UCSD-AML1 (cell line): ENCODE results near the gene CDK2AP2.
"Not testable (repeated sequence)": the region's sequence is repeated elsewhere in the genome, so short reads cannot be mapped to it uniquely, and the experiment has no call there.

Experiments used
- DNase-seq: peaks from one replicate; lab custom pipeline; 2025; ENCODE audit not compliant: unreplicated experiment; lab: John Stamatoyannopoulos, UW

CDK2AP2 gene, protein sequence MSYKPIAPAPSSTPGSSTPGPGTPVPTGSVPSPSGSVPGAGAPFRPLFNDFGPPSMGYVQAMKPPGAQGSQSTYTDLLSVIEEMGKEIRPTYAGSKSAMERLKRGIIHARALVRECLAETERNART

GRCh38 chr11:67507864-67508485, at the start of gene CDK2AP2:
Gene CDK2AP2 (minus strand): TSS chr11:67508162. CDS start chr11:67508082, 80 bp downstream.
- peak; percentile 99 for DNase-seq

DNA sequence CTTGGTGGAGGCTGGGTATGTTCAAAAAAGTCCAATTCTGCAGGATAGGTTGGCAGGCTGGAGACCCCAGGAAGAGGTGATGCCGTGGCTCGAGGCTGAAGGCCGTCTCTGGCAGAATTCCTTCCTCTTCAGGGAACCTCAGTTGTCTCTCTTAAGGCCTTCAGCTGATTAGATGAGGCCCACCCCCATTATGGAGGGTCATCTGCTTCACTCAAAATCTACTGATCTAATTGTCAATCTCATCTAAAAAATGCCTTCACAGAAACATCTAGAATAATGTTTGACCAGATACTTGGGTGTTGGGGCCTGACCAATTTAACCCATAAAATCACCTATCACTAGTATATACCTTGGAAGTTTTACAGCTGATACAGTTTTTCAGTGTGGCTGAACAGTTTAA, 48.3 kb upstream of the CDK2AP2 start:
- no peak for DNase-seq

DNA sequence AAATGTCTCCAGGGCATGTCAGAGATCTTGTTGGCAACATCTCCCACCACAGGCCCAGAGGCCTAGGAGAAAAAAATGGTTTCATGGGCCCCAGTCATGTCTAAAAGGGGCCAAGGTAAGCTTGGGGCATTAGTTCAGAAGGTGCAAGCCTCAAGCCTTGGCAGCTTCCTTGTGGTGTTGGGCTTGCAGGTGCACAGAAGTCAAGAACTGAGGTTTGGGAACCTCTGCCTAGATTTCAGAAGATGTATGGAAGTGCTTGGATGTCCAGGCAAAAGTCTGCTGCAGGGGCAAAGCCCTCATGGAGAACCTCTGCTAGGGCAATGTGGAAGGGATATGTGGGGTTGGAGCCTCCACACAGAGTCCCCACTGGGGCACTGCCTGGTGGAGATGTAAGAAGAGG, 43.7 kb upstream of the CDK2AP2 start:
- DNase-seq: not testable (repeated sequence)

DNA sequence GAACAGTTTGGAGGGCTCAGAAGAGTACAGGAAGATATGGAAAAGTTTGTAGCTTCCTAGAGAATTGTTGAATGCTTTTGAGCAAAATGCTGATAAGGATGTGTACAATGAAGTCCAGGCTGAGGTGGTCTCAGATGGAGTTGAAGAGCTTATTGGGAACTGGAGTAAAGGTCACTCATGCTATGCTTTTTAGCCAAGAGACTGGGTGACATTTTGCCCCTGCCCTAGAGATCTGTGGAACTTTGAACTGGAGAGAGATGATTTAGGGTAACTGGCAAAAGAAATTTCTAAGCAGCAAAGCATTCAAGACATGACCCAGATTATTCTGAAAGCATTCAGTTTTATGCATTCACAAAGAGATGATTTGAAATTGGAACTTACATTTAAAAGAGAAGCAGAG, 43.2 kb upstream of the CDK2AP2 start:
- DNase-seq: no peak

- DNase-seq: no peak
Observed at GRCh38 chr11:67548555-67549110, 40.7 kb upstream of the CDK2AP2 start.

GRCh38 chr11:67548112-67548511, 40.1 kb upstream of the CDK2AP2 start:
- not testable (repeated sequence) for DNase-seq

- no peak for DNase-seq
Observed at GRCh38 chr11:67545280-67545679, 37.3 kb upstream of the CDK2AP2 start.

DNA sequence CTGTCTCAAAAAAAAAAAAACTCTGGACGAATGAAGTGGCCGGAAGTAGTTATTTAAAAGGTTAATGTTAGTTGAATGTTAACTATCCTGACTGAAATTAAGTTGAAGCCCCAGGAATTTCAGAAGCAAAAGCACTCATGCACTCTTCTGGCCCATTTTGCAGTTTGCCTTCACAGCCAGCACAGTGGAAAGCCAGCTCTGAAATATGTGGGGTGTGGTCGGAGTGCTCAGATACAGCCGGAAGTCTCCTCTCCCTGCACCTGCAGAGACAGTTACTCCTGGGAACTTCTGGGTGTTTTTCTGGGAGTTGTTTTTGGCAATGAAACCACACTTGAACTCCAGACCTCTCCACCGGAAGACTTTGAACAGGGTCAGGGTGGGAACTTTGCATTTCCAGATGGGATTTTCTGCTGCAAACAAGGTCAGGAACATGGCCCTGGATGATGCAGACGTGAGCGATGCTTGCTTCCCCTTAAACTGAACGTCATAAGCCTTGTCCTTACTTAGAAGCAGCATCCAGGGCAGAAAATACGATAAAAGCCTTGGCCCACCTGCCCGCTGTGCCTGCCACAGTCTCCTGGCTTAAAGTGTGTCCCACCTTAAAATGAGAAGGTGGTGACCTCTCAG, 36.8 kb upstream of the CDK2AP2 start:
- DNase-seq: no peak

GRCh38 chr11:67543585-67543984, 35.6 kb upstream of the CDK2AP2 start:
- no peak for DNase-seq

- DNase-seq: no peak
Observed at GRCh38 chr11:67542971-67543370, 35.0 kb upstream of the CDK2AP2 start.

GRCh38 chr11:67542169-67542568, 34.2 kb upstream of the CDK2AP2 start:
- no peak for DNase-seq

- DNase-seq: no peak
Observed at GRCh38 chr11:67541198-67541597, 33.2 kb upstream of the CDK2AP2 start.

DNA sequence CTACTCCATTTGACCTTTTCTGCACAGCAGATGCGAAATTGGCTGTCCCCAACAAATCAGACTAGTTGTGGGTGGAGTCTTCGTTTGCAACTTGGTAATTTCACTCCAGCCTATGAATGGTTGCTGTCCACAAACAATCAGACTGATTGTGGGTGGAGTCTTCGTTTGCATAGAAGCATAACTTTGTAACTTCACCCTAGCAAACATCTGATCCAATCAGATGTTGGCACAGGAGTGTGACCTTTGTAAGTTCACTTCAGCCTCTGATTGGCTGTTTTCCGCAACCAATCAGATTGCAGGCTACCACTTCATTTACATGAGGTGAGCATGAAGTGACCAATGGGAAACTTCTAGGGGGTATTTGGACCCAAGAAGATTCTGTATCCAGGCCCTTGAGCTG, 31.6 kb upstream of the CDK2AP2 start:
- DNase-seq: no peak

DNA sequence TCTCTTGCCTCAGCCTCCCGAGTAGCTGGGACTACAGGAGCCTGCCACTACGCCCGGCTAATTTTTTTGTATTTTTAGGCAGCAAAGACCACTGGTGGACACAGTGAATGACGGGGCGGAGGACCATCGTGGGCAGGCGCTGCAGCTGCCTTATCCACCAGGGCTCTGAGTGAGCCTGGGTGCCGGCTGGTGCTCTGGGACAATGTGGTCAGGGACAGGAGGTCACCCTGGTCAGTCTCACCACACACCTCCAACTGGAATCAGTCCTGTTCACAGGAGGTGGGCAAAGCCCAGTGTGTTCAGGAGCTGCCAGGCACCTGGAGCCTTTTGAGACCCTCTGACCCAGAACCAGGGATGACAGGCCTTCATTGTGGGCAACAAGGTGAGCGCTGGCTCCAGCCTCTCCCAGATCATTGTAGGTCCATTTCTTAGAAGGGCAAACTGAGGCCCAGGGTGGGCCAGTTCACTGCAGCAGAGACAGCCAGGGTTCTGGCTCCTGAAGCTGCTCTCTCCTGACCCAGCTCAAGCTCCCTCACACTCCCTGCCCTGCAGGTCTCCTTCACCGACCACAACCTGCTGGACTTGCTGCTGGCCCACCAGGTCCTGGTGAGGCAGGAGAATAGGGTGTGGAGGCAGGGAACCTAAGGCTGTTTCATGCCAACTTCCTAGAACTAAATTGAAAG, 31.0 kb upstream of the CDK2AP2 start:
- no peak for DNase-seq

GRCh38 chr11:67538306-67538705, 30.3 kb upstream of the CDK2AP2 start:
- no peak for DNase-seq

GRCh38 chr11:67535561-67535960, 27.6 kb upstream of the CDK2AP2 start:
- no peak for DNase-seq

DNA sequence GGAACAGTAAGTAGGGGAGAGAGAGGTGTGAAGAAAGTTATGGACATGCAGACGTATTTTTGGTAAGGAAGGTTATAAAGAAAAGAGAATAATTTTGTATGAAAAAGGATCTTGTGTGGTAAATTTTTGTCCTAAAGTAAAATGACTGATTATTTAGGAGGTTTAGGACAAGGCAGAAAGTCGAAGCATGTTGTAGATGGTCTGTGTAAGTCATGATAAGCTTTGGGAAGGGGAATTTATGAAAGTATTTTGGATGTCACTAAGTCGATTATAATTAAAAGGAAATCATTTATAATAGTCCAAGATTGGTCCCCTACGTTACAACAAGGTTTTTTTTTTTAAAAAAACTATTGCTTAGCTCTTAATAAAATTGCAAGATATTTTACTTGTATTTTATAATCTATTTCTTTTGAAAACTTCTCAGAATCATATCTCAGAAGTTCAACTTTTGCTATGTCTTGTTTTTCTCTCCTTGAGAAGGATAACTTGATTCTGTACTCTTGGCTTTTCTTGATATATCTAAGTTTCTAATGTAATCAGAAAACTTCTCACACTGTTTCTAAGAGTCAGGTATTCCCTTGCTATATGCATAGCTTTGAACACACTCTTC, 26.2 kb upstream of the CDK2AP2 start:
- no peak for DNase-seq

DNA sequence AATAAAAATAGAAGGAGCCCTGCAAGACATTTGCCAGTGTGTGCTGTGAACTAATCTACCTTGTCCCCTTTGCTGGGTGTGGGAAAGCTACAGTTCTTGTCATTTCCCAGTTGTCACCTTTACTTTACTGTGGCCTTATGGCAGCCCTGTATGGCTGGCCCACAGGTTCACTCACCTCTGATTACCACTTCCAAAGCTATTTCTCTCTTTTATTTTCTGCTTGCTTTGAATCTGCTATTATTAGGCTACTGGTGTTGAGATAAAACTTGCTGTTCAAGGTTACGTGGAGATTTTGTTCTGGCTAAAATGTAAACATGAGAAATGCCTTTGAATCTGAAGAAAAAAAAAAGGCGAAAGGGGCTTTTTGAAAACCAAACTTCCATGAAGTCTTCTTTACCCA, 24.9 kb upstream of the CDK2AP2 start:
- DNase-seq: no peak

- no peak for DNase-seq
Observed at GRCh38 chr11:67530282-67530592, 22.3 kb upstream of the CDK2AP2 start.

GRCh38 chr11:67528376-67528775, 20.4 kb upstream of the CDK2AP2 start:
- no peak for DNase-seq

- DNase-seq: no peak
Observed at GRCh38 chr11:67525275-67525976, 17.5 kb upstream of the CDK2AP2 start.
